SKM-1 treated with dmso at 0.1 percent for 144 hours (cell line): ENCODE measurements around the gene FOLR2.
"Not testable (repeated sequence)": the region's sequence is repeated elsewhere in the genome, so short reads cannot be mapped to it uniquely, and the experiment has no call there.

Experiments used
- DNase-seq: peaks from one replicate; lab custom pipeline; 2025; ENCODE audit not compliant: unreplicated experiment; lab: John Stamatoyannopoulos, UW

Gene FOLR2

GRCh38 chr11:72216638-72217037 is at the start of gene FOLR2:
Gene FOLR2 (plus strand): TSS chr11:72216794. CDS start chr11:72218585, 1,791 bp downstream.
- no peak for DNase-seq

GRCh38 chr11:72169046-72169555 is 47.5 kb upstream of the FOLR2 start:
- DNase-seq, result not testable (repeated sequence)

- not testable (repeated sequence) for DNase-seq
Observed at GRCh38 chr11:72169754-72170153, 46.8 kb upstream of the FOLR2 start.

GRCh38 chr11:72172043-72172442 is 44.6 kb upstream of the FOLR2 start:
- not testable (repeated sequence) for DNase-seq

GRCh38 chr11:72173291-72173690 is 43.3 kb upstream of the FOLR2 start:
- no peak for DNase-seq

GRCh38 chr11:72174302-72175070 is 42.1 kb upstream of the FOLR2 start:
- no peak for DNase-seq

GRCh38 chr11:72177656-72178055 is 38.9 kb upstream of the FOLR2 start:
- no peak for DNase-seq

GRCh38 chr11:72179049-72179803 is 37.4 kb upstream of the FOLR2 start:
- DNase-seq, result no peak

- DNase-seq, result no peak
Observed at GRCh38 chr11:72179804-72180396, 36.7 kb upstream of the FOLR2 start.

GRCh38 chr11:72180892-72181552 is 35.6 kb upstream of the FOLR2 start:
- DNase-seq, result not testable (repeated sequence)

- DNase-seq, result not testable (repeated sequence)
Observed at GRCh38 chr11:72181553-72181958, 35.0 kb upstream of the FOLR2 start.

GRCh38 chr11:72188267-72188666 is 28.3 kb upstream of the FOLR2 start:
- no peak for DNase-seq

- no peak for DNase-seq
Observed at GRCh38 chr11:72189455-72190250, 26.9 kb upstream of the FOLR2 start.

- no peak for DNase-seq
Observed at GRCh38 chr11:72190631-72191071, 25.9 kb upstream of the FOLR2 start.

GRCh38 chr11:72191961-72192381 is 24.6 kb upstream of the FOLR2 start, which contains the start of gene FOLR1:
Gene FOLR1 (plus strand): TSS chr11:72192140. CDS start chr11:72192174, 34 bp downstream.
- no peak for DNase-seq

- no peak for DNase-seq
Observed at GRCh38 chr11:72195518-72196270, 20.9 kb upstream of the FOLR2 start.

GRCh38 chr11:72201445-72201844 is 15.1 kb upstream of the FOLR2 start:
- DNase-seq, result not testable (repeated sequence)

GRCh38 chr11:72202571-72202970 is 14.0 kb upstream of the FOLR2 start:
- DNase-seq, result no peak

- no peak for DNase-seq
Observed at GRCh38 chr11:72203163-72203562, 13.4 kb upstream of the FOLR2 start.
